Neural progenitor cell (in vitro differentiated cells): ENCODE results near the gene PTPRCAP. TPM values are rescaled to one million over a fixed set of nuclear protein-coding genes. Genes with fewer than 3 reads are reported as not detected.

Source experiments
- DNase-seq: peaks from one replicate; pipeline ENCODE4 v3.0.0-alpha.2; 2016; ENCODE audit warnings: low spot score
- H2AFZ ChIP-seq: fragments of 200-600 bp; sonication (generic); replicated peaks from 2 replicates; pipeline ENCODE4 v1.6.1; 2016; ENCODE audit warnings: antibody characterized with exemption
- H3F3A ChIP-seq: fragments of 200-600 bp; sonication (generic); 2 replicates; pipeline ENCODE4 v1.6.1; 2016; ENCODE audit warnings: antibody characterized with exemption, low read depth
- H3K27ac ChIP-seq: fragments of 200-600 bp; sonication (generic); 2 replicates; pipeline ENCODE4 v1.5.1; 2016; ENCODE audit warnings: mild to moderate bottlenecking
- H3K27me3 ChIP-seq: fragments of 200-600 bp; sonication (generic); 2 replicates; pipeline ENCODE4 v1.6.1; 2016; ENCODE audit warnings: mild to moderate bottlenecking, moderate library complexity
- H3K36me3 ChIP-seq: fragments of 200-600 bp; sonication (generic); 2 replicates; pipeline ENCODE4 v1.5.1; 2016
- H3K4me1 ChIP-seq: fragments of 200-600 bp; sonication (generic); 2 replicates; pipeline ENCODE4 v1.6.1; 2016; ENCODE audit warnings: mixed run types
- H3K4me2 ChIP-seq: fragments of 200-600 bp; sonication (generic); 2 replicates; pipeline ENCODE4 v1.6.1; 2016
- H3K4me3 ChIP-seq: fragments of 200-600 bp; sonication (generic); 2 replicates; pipeline ENCODE4 v1.5.1; 2016
- H3K79me2 ChIP-seq: fragments of 200-600 bp; sonication (generic); 2 replicates; pipeline ENCODE4 v1.6.1; 2016; ENCODE audit warnings: low read depth
- H3K9ac ChIP-seq: fragments of 200-600 bp; sonication (generic); 2 replicates; pipeline ENCODE4 v1.6.1; 2016
- H3K9me3 ChIP-seq: fragments of 200-600 bp; sonication (generic); 2 replicates; pipeline ENCODE4 v1.5.1; 2016; ENCODE audit warnings: low read depth
- H4K20me1 ChIP-seq: fragments of 200-600 bp; sonication (generic); 2 replicates; pipeline ENCODE4 v1.6.1; 2016; ENCODE audit warnings: low read depth
- H3K27ac Mint-ChIP-seq: 3 replicates; pipeline ENCODE4 v1.8.0; 2021; ENCODE audit warnings: mixed read lengths
- H3K27me3 Mint-ChIP-seq: 2 replicates; pipeline ENCODE4 v1.8.0; 2022; ENCODE audit warnings: low read depth, mild to moderate bottlenecking, inconsistent platforms, moderate library complexity, mixed read lengths; ENCODE audit not compliant: insufficient read depth
- H3K36me3 Mint-ChIP-seq: 3 replicates; pipeline ENCODE4 v1.8.0; 2021; ENCODE audit warnings: mixed read lengths
- H3K4me1 Mint-ChIP-seq: 3 replicates; pipeline ENCODE4 v1.8.0; 2021; ENCODE audit warnings: mixed read lengths
- H3K4me3 Mint-ChIP-seq: 3 replicates; pipeline ENCODE4 v1.8.0; 2021; ENCODE audit warnings: mild to moderate bottlenecking, moderate library complexity, mixed read lengths
- H3K9me3 Mint-ChIP-seq: 3 replicates; pipeline ENCODE4 v1.8.0; 2020; ENCODE audit warnings: mixed read lengths
- EZH2 ChIP-seq: fragments of 200-600 bp; sonication (generic); IDR thresholded peaks from 2 replicates; pipeline ENCODE4 v1.6.1; 2017; ENCODE audit warnings: antibody characterized with exemption, mild to moderate bottlenecking, moderate library complexity
- EZH2phosphoT487 ChIP-seq: fragments of 200-600 bp; sonication (generic); IDR thresholded peaks from 2 replicates; pipeline ENCODE4 v1.6.1; 2017; ENCODE audit warnings: antibody characterized with exemption
- total RNA-seq: library from RNA; depleted of rRNA; stranded (reverse); fragments of >200 nt; gene quantifications from 2 replicates; pipeline ENCODE4 v1.2.3, GENCODE V29; 2015; ENCODE audit warnings: low replicate concordance
- TF ChIP-seq, protein P1 (sequence below): fragments of 200-600 bp; sonication (generic); IDR thresholded peaks from 2 replicates; pipeline ENCODE4 v1.5.1; 2017; ENCODE audit warnings: antibody characterized with exemption, mild to moderate bottlenecking

Gene PTPRCAP
- total RNA-seq, 1 donor from 2014 or later = not detected

DNA sequence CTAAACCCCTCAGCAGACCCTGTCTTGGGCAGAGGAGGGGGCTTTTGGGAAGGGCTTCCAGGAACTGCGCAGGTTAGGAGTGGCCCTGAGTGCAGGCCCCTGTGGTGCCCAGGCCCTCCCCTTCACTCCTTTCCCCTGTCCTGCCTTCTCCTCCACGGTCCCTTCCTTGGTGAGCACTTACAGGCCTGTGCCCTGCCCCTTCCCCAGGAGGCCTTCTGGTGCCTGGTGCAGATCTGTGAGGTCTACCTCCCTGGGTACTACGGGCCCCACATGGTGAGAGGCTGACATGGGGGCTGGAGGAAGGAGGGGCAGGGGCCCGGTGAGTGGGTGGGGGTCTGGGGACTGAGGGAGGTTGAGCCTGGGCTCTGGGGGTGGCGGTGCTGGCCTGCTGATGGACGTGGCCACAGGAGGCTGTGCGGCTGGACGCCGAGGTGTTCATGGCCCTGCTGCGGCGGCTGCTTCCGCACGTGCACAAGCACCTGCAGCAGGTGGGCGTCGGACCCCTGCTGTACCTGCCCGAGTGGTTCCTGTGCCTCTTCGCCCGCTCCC, 31.0 kb downstream of the PTPRCAP start:
- Histone ChIP-seq H3K4me1 (peaks cover 21% of the 10 kb centered on the region), H3F3A (peaks cover 9% of the 10 kb centered on the region), H3K36me3 (no peaks in the 10 kb centered on the region), H4K20me1 (no peaks in the 10 kb centered on the region), H3K4me2 (no peak overlapping the region), H3K4me3 (no peak overlapping the region), H3K79me2 (no peaks in the 10 kb centered on the region), H3K27me3 (no peaks in the 10 kb centered on the region), H2AFZ (no peak overlapping the region), H3K9ac (no peak overlapping the region), H3K27ac (no peak overlapping the region), H3K9me3 (no peaks in the 10 kb centered on the region)
- no peaks in the 10 kb centered on the region for H3K9me3 Mint-ChIP-seq
- no peak for TF ChIP-seq EZH2
- no peak for TF ChIP-seq EZH2phosphoT487
- TF ChIP-seq, protein P1, sequence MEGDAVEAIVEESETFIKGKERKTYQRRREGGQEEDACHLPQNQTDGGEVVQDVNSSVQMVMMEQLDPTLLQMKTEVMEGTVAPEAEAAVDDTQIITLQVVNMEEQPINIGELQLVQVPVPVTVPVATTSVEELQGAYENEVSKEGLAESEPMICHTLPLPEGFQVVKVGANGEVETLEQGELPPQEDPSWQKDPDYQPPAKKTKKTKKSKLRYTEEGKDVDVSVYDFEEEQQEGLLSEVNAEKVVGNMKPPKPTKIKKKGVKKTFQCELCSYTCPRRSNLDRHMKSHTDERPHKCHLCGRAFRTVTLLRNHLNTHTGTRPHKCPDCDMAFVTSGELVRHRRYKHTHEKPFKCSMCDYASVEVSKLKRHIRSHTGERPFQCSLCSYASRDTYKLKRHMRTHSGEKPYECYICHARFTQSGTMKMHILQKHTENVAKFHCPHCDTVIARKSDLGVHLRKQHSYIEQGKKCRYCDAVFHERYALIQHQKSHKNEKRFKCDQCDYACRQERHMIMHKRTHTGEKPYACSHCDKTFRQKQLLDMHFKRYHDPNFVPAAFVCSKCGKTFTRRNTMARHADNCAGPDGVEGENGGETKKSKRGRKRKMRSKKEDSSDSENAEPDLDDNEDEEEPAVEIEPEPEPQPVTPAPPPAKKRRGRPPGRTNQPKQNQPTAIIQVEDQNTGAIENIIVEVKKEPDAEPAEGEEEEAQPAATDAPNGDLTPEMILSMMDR = no peak
- peaks cover 8% of the 10 kb centered on the region for H3K27me3 Mint-ChIP-seq
- no peak for DNase-seq
- H3K4me3 Mint-ChIP-seq = no peak overlapping the region
- no peaks in the 10 kb centered on the region for H3K36me3 Mint-ChIP-seq
- H3K27ac Mint-ChIP-seq = no peak overlapping the region
- peaks cover 38% of the 10 kb centered on the region for H3K4me1 Mint-ChIP-seq

DNA sequence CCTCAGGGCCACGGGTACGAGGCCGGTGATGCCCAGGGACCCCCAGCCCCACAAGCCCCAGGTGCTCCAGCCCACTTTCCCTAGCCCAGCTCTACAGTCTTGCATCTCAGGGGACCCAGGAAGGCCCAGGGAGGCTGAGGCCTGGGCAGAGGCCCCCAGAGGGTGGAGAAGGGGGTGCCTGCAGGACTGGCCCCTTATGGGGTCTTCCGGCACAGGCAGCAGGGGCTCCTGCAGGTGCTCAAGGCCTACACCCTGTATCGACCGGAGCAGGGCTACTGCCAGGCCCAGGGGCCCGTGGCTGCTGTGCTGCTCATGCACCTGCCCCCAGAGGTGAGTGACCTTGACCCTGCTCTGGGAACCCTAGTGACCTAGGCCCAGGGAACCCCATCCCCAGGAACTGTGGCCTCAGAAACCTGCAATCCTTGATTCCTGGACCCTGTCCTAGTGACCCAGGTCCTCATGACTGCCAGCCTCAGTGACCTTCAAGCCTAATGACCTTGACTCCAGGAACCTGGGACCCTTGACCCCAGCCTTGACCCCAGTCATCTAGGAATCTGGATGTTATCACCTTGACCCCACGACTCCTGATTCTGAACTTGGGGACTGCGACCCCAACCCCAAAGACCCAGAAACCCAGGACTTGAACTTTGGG, 31.7 kb downstream of the PTPRCAP start:
- H2AFZ ChIP-seq = no peak overlapping the region
- no peak for DNase-seq
- TF ChIP-seq EZH2phosphoT487 = no peak
- no peak for TF ChIP-seq EZH2
- TF ChIP-seq, protein P1 = no peak
- no peaks in the 10 kb centered on the region for H3K36me3 Mint-ChIP-seq
- H3K27me3 Mint-ChIP-seq = peaks cover 8% of the 10 kb centered on the region
- H3K27ac Mint-ChIP-seq = no peak overlapping the region
- no peak overlapping the region for H3K4me2 ChIP-seq
- no peaks in the 10 kb centered on the region for H3K36me3 ChIP-seq
- H3K9me3 ChIP-seq = no peaks in the 10 kb centered on the region
- H3K79me2 ChIP-seq = peaks cover 6% of the 10 kb centered on the region
- H3K27ac ChIP-seq = no peak overlapping the region
- peaks cover 2% of the 10 kb centered on the region for H3F3A ChIP-seq
- peaks cover 15% of the 10 kb centered on the region for H3K4me1 ChIP-seq
- peaks cover 37% of the 10 kb centered on the region for H3K4me1 Mint-ChIP-seq
- no peaks in the 10 kb centered on the region for H3K9me3 Mint-ChIP-seq
- no peak overlapping the region for H3K4me3 Mint-ChIP-seq
- H4K20me1 ChIP-seq = peaks cover 1% of the 10 kb centered on the region
- no peaks in the 10 kb centered on the region for H3K27me3 ChIP-seq
- H3K4me3 ChIP-seq = no peak overlapping the region
- H3K9ac ChIP-seq = no peak overlapping the region

DNA sequence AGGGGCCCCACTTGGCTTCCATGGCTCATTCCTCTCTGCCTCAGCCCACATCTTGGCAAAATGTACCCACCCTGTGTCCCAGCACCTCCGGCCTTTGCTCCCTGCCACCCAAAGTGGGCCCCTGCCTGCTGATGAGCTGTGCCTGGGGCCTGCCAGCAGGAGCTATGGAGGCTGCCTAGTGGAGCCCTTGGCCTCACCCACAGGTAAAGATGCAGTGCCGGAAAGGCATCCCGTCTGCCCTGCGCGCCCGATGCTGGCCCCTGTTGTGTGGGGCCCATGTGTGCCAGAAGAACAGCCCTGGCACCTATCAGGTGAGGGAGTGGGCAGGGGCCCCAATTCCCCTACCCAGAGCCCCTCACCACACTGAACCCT, 32.3 kb downstream of the PTPRCAP start:
- Histone ChIP-seq H3K9ac (no peak overlapping the region), H3F3A (no peaks in the 10 kb centered on the region), H3K4me2 (no peak overlapping the region), H3K79me2 (peaks cover 12% of the 10 kb centered on the region), H3K9me3 (no peaks in the 10 kb centered on the region), H4K20me1 (peaks cover 8% of the 10 kb centered on the region), H3K27ac (no peak overlapping the region), H3K36me3 (no peaks in the 10 kb centered on the region), H3K4me3 (no peak overlapping the region), H3K4me1 (peaks cover 15% of the 10 kb centered on the region), H2AFZ (no peak overlapping the region), H3K27me3 (no peaks in the 10 kb centered on the region)
- TF ChIP-seq EZH2 = no peak
- TF ChIP-seq, protein P1 = no peak
- no peak for TF ChIP-seq EZH2phosphoT487
- Mint-ChIP-seq H3K4me1 (peaks cover 38% of the 10 kb centered on the region), H3K9me3 (no peaks in the 10 kb centered on the region), H3K36me3 (no peaks in the 10 kb centered on the region), H3K27me3 (peaks cover 8% of the 10 kb centered on the region), H3K27ac (no peak overlapping the region), H3K4me3 (no peak overlapping the region)
- no peak for DNase-seq
